Measurements from ENCODE around the gene YBEY.

- TF ChIP-seq EZH2 (IDR thresholded peaks at IDR 0.05; ENCODE audit: low read length, unreplicated experiment) (no peak), CTCF (conservative IDR thresholded peaks at IDR 0.05; ENCODE audit: low read depth, low read length) (0 out of 2 replicates have a peak, but pooled peaks have one; percentile 15), EZH2phosphoT487 (IDR thresholded peaks at IDR 0.05; ENCODE audit: borderline replicate concordance, low read length) (no peak)
These were observed 40.8 kb upstream of the YBEY start for GRCh38 chr21:46245213-46245915.

Measured in PC-3 (cell line).